Activated T-cell treated with anti-CD3 and anti-CD28 coated beads, Interleukin-2, amount 50 U/mL, for 4 hours (primary cell): ENCODE measurements around the gene PRDM2. TPM values are rescaled to one million over a fixed set of nuclear protein-coding genes. Genes with fewer than 3 reads are reported as not detected.

Source experiments
- ATAC-seq, 2 donors: fragments of 200-7000 bp; cut with Tn5 transposase; one replicate each; pipeline ENCODE4 v1.10.0; 2021
- DNase-seq: peaks from one replicate; pipeline ENCODE4 v3.0.0-alpha.2; 2020
- H3K27me3 Mint-ChIP-seq: one replicate; pipeline ENCODE4 v1.8.0; 2021; ENCODE audit warnings: low read depth, mixed read lengths
- H3K36me3 Mint-ChIP-seq: one replicate; pipeline ENCODE4 v1.8.0; 2022; ENCODE audit warnings: mixed read lengths; ENCODE audit not compliant: insufficient read depth
- H3K4me1 Mint-ChIP-seq: one replicate; pipeline ENCODE4 v1.8.0; 2021; ENCODE audit warnings: low read depth, mixed read lengths
- H3K4me3 Mint-ChIP-seq: one replicate; pipeline ENCODE4 v1.8.0; 2021; ENCODE audit warnings: mild to moderate bottlenecking, moderate library complexity, mixed read lengths
- H3K9me3 Mint-ChIP-seq: one replicate; pipeline ENCODE4 v1.8.0; 2021; ENCODE audit warnings: mixed read lengths
- total RNA-seq, 3 donors: library from RNA; stranded (reverse); gene quantifications; one replicate each; pipeline ENCODE4 v1.2.1, GENCODE V29; 2021

Gene PRDM2
- total RNA-seq, 3 donors from 2014 or later, result 39.7 to 44.5 (median 43.2) TPM

DNA sequence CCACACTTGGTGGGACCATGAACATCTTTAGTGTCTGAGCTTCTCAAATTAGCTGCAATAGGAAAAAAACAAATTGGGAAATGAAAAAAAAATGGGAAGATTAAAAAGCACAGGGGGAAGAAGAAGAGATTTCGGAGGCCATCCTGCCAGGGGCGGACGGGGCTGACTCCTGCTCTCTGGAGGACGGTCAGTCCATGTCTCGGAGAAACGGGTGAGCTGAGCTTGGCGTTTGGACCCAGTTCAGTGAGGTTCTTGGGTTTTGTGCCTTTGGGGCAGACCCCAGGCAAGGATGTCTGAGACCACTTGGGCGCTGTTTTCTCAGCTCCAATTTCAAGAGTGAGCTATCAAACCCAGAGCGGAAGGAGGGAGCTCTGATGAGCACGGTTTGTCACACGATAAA is 123.9 kb downstream of the PRDM2 start:
- no peak overlapping the region for H3K4me3 Mint-ChIP-seq
- H3K27me3 Mint-ChIP-seq, result peaks cover 2% of the 10 kb centered on the region
- DNase-seq (no peak), ATAC-seq (no peak)
- no peaks in the 10 kb centered on the region for H3K9me3 Mint-ChIP-seq
- no peaks in the 10 kb centered on the region for H3K4me1 Mint-ChIP-seq
- H3K36me3 Mint-ChIP-seq, result peaks cover 14% of the 10 kb centered on the region

DNA sequence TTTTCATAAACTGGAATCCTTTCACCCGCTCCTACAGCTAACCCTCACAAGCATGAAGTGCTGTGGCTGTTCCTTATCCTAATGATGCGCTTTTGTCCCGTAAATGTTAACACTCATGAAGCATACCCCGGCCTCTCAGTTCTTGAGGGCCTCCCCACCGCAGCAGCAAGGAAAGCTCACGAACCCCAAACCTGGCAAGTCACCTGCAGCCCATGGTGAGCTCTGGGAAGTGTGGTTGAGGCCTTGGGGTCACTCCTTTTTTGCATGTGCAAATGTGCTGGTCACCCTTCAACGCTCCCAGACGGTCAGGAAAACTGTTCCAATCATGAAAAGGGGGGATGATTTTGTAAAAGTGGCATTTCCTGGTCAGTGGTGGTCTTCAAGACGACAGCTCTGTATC is 124.6 kb downstream of the PRDM2 start:
- ATAC-seq, result no peak
- Mint-ChIP-seq H3K36me3 (peaks cover 14% of the 10 kb centered on the region), H3K4me1 (no peaks in the 10 kb centered on the region), H3K9me3 (no peaks in the 10 kb centered on the region), H3K4me3 (no peak overlapping the region), H3K27me3 (peaks cover 2% of the 10 kb centered on the region)
- no peak for DNase-seq

DNA sequence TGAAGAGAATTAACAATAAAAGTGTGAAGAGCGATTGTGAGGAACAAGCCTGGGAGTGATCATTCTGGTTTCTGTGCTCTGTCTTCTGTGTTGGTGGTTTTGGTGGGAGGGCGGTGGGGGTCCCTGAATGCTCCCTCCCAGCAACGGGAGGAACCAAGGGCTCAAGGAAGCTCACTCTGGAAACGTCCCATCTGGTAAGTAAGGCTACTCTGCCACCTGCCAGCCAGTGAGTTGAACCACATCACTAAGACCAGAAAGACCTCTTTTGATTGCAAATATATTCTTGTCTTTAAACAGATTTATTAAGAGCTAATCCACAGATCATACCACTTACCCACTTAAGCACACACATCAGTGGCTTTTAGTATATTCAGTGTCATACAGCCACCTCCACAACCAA is 125.0 kb downstream of the PRDM2 start:
- ATAC-seq (no peak), DNase-seq (no peak)
- H3K36me3 Mint-ChIP-seq, result peaks cover 14% of the 10 kb centered on the region
- H3K4me3 Mint-ChIP-seq, result no peak overlapping the region
- no peaks in the 10 kb centered on the region for H3K4me1 Mint-ChIP-seq
- peaks cover 2% of the 10 kb centered on the region for H3K27me3 Mint-ChIP-seq
- H3K9me3 Mint-ChIP-seq, result no peaks in the 10 kb centered on the region

DNA sequence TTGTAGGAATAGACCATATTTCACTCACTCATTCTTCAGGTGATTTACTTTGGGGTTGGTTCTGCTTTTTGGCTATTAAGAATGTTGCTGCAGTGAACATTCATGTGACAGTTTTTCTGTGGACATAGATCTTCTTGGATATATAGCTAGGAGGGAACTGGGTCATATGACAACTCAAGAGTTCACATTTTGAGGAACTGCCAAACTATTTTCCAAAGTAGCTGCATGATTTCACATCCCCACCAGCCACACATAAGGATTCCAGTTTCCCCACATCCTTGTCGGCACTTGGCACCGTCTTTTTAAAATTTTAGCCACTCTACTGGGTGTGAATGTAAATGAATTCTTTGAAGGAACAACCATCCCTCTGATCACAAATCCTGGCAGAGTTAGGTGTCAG is 126.0 kb downstream of the PRDM2 start:
- no peaks in the 10 kb centered on the region for H3K4me1 Mint-ChIP-seq
- H3K9me3 Mint-ChIP-seq, result no peaks in the 10 kb centered on the region
- ATAC-seq (no peak), DNase-seq (no peak)
- H3K4me3 Mint-ChIP-seq, result no peak overlapping the region
- H3K36me3 Mint-ChIP-seq, result peaks cover 14% of the 10 kb centered on the region
- peaks cover 2% of the 10 kb centered on the region for H3K27me3 Mint-ChIP-seq

DNA sequence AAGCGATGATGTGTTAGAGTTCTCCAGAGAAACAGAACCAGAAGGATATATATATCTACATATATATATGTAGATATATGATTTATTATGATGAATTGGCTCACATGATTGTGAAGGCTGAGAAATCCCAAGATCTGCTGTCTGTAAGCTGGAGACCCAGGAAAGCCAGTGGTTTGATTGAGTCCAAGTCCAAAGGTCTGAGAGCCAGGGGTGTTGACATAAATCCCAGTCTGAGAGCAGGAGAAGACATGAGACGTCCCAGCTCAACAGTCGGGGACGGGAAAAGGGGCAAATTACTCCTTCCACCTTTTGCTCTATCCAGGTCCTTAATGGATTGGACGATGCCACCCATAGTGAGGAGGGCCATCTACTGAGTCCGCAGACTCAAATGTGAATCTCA is 126.6 kb downstream of the PRDM2 start:
- H3K36me3 Mint-ChIP-seq, result peaks cover 14% of the 10 kb centered on the region
- no peaks in the 10 kb centered on the region for H3K4me1 Mint-ChIP-seq
- ATAC-seq (no peak), DNase-seq (no peak)
- no peak overlapping the region for H3K4me3 Mint-ChIP-seq
- H3K9me3 Mint-ChIP-seq, result no peaks in the 10 kb centered on the region
- peaks cover 2% of the 10 kb centered on the region for H3K27me3 Mint-ChIP-seq

DNA sequence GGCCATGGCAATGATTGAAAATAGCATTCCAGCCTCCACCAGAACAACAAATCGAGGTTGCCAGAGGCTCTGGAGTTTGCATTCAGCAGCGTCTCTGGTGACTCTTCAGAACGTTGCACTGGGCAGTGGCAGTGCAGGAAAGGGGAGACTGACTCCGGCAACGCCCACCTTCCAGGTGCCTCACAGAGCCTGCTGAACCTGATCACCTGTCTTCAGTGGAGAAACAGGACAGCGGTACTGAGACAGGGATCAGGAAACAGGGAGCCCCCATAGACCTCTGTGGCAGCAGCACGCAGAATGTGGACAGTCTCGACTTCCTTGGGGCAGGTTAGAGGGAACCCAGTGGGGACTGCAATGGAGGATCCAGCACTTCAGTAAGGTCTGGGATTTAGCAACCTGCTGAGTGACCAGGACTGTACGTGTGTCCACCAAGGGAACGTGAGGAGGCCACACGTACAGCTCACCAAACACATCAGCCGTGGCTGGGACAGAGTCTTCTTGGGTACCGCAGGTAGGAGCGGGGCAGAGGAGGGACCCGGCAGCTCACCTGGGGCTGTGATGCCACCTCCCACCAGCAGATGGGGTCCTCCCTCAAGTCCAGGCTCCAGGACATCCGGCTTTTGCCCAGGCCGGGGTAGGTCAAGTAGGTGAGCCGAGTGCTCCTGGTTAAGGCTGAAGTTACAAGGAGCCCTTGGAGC is 128.6 kb downstream of the PRDM2 start:
- no peak for DNase-seq
- no peak overlapping the region for H3K4me3 Mint-ChIP-seq

DNA sequence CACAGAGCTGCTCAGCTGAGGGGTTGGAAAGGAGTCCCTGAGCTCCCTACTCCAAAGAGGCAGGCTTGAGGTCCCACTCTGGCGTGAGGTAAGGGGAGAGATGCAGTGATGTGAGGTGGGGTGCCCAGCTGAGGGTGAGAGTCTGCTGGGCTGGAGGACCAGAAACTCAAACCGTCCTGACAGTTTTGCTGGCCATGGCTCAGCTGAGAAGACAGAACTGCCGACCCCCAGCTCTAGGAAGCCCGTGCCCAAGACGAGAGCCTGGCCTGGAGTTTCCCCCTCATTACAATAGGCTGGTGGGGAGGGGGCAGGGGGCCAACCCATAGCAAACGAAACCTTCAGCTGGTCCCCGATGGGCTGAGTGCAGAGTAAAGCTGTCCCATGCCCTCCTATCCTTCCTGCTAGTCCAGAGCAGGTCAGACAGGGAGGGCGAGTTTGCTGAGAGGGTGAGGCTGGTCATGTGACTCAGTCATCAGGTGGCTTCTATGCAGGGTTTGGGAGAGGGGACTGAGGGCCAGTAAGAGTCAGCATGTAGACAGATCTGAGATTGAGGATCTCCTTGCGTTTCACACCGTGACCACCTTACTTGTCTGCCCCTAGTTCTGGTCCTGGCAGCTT is 129.3 kb downstream of the PRDM2 start:
- ATAC-seq, result no peak
- DNase-seq, result no peak

More for the DNA sequence above, 128.6 kb downstream of the PRDM2 start:
- H3K27me3 Mint-ChIP-seq, result peaks cover 2% of the 10 kb centered on the region
- peaks cover 4% of the 10 kb centered on the region for H3K36me3 Mint-ChIP-seq
- ATAC-seq, result peak in 1 of 2 donors; percentile 27
- no peaks in the 10 kb centered on the region for H3K9me3 Mint-ChIP-seq
- H3K4me1 Mint-ChIP-seq, result no peaks in the 10 kb centered on the region

DNA sequence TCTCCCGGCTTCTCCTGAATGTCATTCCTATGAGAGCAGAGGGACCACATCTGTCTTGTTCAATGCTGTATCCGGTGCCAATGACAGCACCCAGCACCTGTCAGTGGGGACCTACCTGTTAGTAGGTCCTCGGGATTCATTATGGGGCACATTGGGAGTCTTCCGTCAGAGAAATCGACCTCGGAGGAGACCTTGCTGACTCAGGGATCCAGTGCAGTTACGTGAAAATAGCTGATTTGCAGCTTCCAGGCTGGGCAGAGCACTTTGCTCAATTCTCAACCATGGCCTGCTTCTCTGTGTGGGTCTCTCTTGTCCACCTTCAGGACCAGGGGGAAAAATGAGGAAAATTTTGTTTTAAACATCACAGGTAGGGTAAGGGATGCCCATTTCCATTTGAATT is 130.2 kb downstream of the PRDM2 start:
- H3K9me3 Mint-ChIP-seq, result no peaks in the 10 kb centered on the region
- peaks cover 2% of the 10 kb centered on the region for H3K27me3 Mint-ChIP-seq
- ATAC-seq (no peak), DNase-seq (no peak)
- H3K36me3 Mint-ChIP-seq, result peaks cover 2% of the 10 kb centered on the region
- H3K4me3 Mint-ChIP-seq, result no peak overlapping the region
- H3K4me1 Mint-ChIP-seq, result no peaks in the 10 kb centered on the region

More for the DNA sequence above, 129.3 kb downstream of the PRDM2 start:
- H3K4me1 Mint-ChIP-seq, result no peaks in the 10 kb centered on the region
- H3K9me3 Mint-ChIP-seq, result no peaks in the 10 kb centered on the region
- peaks cover 2% of the 10 kb centered on the region for H3K36me3 Mint-ChIP-seq
- peaks cover 2% of the 10 kb centered on the region for H3K27me3 Mint-ChIP-seq
- no peak overlapping the region for H3K4me3 Mint-ChIP-seq

DNA sequence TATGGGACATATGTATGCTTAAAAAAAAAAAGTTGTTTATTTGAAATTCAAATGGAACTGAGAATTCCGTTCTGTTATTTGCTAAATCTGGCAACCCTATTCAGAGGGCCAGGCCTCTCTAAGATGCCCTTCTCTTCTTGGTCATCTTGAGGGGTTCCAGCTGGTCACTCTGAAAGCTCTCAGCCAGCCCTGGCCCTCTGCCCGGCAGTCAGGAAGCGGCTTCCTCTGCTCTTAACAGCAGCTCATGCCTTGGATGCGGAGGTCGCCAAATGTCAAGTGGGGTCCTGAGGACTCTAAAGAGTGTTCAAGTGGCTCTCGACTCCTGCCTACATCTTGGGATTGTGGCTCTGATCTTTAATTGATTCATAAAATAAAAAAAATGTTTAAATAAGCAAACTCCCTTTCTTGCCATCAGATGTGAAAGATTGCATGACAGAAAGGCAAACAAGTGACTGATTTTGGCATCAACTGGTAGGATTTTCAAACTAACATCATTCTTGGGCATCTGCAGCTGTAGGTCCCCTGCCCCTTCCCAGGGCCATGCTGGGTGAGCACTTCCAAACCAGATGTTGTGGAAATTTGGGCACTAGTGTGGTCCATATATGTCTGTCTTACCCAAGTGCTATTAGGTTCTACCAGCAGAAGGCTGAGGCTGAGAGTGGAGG is 130.8 kb downstream of the PRDM2 start:
- Mint-ChIP-seq H3K9me3 (no peaks in the 10 kb centered on the region), H3K4me3 (no peak overlapping the region)

DNA sequence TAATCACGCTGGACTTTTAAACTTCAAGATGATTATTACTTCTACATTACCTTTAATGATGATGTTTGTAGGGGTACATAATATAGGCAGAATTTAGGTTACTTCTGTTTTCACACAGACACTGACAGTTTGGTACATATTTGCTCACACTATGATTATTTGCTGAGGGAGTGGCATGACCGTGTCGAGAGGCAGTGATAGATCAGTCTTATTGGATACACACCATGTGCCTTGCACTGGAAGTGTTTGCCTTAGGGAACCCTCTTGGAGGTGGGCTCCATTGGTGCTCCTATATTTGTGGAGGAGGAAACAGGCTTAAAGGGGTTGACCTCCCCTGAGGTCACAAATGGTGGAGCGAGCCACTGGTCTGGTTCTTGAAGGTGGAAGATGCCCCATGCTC is 132.1 kb downstream of the PRDM2 start:
- Mint-ChIP-seq H3K27me3 (peaks cover 7% of the 10 kb centered on the region), H3K36me3 (no peaks in the 10 kb centered on the region), H3K4me1 (no peaks in the 10 kb centered on the region), H3K9me3 (no peaks in the 10 kb centered on the region), H3K4me3 (no peak overlapping the region)
- ATAC-seq, result no peak
- DNase-seq, result no peak

More for the DNA sequence above, 130.8 kb downstream of the PRDM2 start:
- peaks cover under 1% of the 10 kb centered on the region for H3K36me3 Mint-ChIP-seq
- ATAC-seq (no peak), DNase-seq (no peak)
- H3K27me3 Mint-ChIP-seq, result peaks cover 2% of the 10 kb centered on the region
- no peaks in the 10 kb centered on the region for H3K4me1 Mint-ChIP-seq

DNA sequence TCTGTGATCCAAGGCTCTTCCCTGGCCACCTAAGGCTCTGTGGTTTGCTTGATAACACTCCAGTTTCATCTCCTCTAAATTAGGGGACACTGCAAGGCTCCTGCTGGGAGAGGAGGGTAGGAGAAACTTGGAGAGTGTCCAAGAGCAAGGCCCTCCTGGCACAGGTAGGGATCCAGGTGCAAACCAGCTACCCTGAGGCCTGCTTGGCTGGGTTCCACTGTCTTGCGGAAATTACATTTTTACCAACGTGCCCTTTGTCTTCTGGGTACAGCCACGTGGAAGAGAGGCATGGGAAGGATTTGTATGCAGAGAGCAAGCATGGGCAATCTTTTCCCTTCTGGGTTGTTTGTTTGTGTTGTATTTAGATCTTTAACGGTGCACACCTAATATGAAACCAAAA is 132.5 kb downstream of the PRDM2 start:
- Mint-ChIP-seq H3K4me3 (no peak overlapping the region), H3K4me1 (no peaks in the 10 kb centered on the region), H3K9me3 (no peaks in the 10 kb centered on the region), H3K36me3 (no peaks in the 10 kb centered on the region), H3K27me3 (peaks cover 7% of the 10 kb centered on the region)
- DNase-seq (no peak), ATAC-seq (no peak)

DNA sequence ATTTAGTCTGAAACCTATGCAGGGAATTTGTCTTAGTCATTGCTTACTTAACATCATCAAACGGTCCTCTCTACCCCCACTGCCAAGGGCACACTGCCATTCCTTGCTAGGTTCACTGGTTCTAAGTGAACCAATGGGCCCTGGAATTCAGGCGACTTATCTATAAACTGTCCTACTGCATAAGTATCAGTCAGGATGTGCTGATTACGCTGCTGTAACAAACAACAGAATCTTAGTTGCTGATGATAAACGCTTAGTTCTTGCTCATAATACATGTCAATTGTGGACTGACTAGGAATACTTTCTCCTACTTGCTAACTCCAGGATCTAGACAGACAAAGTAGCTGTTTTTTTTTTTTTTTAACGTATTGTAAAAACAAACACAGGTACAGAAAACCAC is 136.1 kb downstream of the PRDM2 start:
- no peak overlapping the region for H3K4me3 Mint-ChIP-seq
- DNase-seq, result no peak
- H3K36me3 Mint-ChIP-seq, result no peaks in the 10 kb centered on the region
- H3K27me3 Mint-ChIP-seq, result peaks cover 11% of the 10 kb centered on the region
- no peak for ATAC-seq
- H3K4me1 Mint-ChIP-seq, result no peaks in the 10 kb centered on the region
- no peaks in the 10 kb centered on the region for H3K9me3 Mint-ChIP-seq

DNA sequence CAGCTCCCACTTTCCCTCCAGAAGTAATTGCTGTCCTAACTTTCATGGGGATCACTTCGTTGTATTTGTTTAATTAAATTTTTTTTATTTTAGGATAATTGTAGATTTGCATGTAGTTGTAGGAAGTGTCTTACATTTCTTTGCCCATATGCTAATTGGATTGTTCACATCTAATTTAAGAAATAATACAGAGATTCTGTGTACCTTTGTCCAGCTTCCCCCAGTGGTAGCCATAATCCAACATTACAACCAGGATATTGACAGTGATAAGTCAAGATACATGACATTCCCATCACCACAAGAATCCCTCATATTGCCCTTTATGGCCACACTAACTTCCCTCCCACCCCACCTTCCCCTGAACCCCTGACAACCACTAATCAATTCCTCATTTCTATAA is 136.6 kb downstream of the PRDM2 start:
- no peak overlapping the region for H3K4me3 Mint-ChIP-seq
- peaks cover 12% of the 10 kb centered on the region for H3K27me3 Mint-ChIP-seq
- no peak for ATAC-seq
- H3K9me3 Mint-ChIP-seq, result no peaks in the 10 kb centered on the region
- H3K36me3 Mint-ChIP-seq, result no peaks in the 10 kb centered on the region
- no peaks in the 10 kb centered on the region for H3K4me1 Mint-ChIP-seq
- DNase-seq, result no peak

DNA sequence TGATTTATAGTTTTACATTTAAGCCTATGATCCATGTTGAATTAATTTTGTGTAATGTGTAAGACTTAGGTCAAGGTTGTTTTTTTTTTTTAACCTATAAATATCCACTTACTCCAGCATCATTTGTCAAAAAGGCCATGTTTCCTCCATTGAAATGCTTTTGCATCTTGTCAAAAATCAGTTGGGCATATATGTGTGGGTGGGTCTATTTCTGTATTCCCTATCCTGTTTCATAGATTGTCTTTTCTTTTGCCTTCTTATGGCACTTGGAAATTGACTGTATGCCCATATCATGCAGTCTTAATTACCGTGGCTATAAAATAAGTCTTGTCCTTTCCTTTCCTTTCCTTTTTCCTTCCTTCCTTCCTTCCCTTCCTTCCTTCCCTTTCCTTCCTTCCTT is 138.2 kb downstream of the PRDM2 start:
- peaks cover 19% of the 10 kb centered on the region for H3K27me3 Mint-ChIP-seq
- no peaks in the 10 kb centered on the region for H3K9me3 Mint-ChIP-seq
- no peak for ATAC-seq
- no peak overlapping the region for H3K4me3 Mint-ChIP-seq
- no peaks in the 10 kb centered on the region for H3K36me3 Mint-ChIP-seq
- H3K4me1 Mint-ChIP-seq, result no peaks in the 10 kb centered on the region
- DNase-seq, result no peak

DNA sequence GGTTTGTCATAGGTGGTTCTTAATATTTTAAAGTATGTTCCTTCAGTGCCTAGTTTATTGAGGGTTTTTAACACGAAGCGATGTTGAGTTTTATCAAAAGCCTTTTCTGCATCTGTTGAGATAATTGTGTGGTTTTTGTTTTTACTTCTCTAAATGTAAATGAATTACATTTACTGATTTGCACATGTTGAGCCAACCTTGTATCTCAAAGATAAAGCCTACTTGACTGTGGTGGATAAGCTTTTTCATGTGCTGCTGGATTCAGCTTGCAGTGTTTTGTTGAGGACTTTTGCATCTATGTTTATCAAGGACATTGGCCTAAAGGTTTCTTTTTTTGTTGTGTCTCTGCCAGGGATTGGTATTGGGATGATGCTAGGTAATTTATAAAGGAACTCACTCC is 142.5 kb downstream of the PRDM2 start:
- no peak for ATAC-seq
- H3K4me3 Mint-ChIP-seq, result no peak overlapping the region
- H3K9me3 Mint-ChIP-seq, result no peaks in the 10 kb centered on the region
- H3K36me3 Mint-ChIP-seq, result no peaks in the 10 kb centered on the region
- DNase-seq, result no peak
- H3K27me3 Mint-ChIP-seq, result peaks cover 28% of the 10 kb centered on the region
- no peaks in the 10 kb centered on the region for H3K4me1 Mint-ChIP-seq
